HG03521 (cell line): ENCODE measurements around the gene ACOT6.
"Not testable (repeated sequence)": the region's sequence is repeated elsewhere in the genome, so short reads cannot be mapped to it uniquely, and the experiment has no call there.

ENCODE experiments used
- ATAC-seq: cut with Tn5 transposase; IDR thresholded peaks from one replicate; pipeline ENCODE4 v1.9.1; 2021; ENCODE audit warnings: mild to moderate bottlenecking, moderate library complexity; ENCODE audit not compliant: unreplicated experiment

The ACOT6 gene

DNA sequence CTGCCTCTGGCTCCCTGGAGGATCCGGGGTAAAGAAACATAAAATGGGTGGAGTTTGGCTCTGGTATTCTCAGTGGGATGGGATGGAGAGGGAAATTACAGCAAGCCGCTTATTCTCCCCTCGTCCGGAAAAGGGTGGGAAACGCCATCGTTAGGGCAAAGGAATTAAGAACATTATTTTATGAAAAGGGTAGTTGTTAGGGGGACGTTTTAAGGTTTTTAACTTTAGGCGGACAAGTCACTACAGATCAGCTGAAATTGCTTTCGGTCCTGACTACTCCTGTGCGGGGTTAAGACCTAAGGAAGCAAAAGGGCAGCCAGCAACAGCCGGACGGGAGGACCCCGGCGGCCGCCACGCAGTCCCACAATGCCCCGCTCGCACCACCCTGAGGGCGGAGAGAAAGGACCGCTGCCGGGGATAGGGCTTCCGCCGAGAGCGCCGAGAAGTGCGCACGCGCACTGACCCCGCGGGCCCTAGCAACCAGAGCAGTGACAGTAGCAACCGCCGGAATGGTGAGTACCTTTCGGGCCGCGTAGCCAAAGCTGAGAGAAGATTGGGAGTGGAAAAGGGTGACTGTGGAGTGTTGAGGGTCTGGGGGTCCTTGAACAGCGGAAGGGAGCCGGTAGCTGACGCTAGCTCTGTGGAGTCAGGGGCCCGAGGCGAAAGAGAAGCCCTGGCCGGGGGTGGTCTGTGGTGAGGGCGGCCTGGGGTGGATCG, 32.4 kb downstream of the ACOT6 start, which contains the start of gene DNAL1:
DNAL1 (plus strand) TSS at position 456 of the 717 bp plus-strand sequence; CDS start at position 510, 54 bp downstream.
- ATAC-seq: peak; percentile 96

DNA sequence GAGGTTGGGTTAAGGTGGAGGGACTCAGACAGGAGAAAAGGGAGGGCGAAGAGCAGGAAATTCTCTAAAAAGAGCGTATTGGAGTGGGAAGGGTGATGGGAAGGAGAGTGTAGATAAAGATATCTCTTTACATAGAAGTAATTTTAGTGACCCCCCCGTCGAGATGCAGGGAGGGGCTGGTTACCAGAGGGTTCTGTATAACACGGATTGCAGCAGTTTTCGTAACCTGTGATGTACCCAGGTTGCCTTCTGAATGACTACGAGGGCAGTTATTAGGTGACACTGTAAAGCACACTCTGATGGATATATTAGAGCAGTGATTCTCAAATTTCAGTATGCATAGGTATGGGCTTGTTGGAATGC, 32.9 kb downstream of the ACOT6 start:
- no peak for ATAC-seq

DNA sequence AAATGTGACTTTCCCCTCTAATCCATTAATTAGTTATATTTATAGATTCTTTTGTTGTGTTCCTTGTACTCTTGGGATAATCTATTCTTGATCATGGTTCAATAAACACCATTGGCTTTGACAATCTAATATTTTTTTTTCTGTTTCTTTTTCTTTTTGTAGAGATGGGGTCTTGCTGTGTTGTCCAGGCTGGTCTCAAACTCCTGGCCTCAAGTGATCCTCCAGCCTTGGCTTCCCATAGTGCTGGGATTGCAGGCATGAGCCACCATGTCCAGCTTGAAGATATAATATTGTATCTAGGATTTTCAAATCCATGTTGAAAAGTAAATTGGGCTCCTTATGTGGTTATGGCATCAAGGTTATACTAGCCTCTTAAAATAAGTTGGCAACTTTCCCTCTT, 38.7 kb downstream of the ACOT6 start:
- ATAC-seq: no peak

DNA sequence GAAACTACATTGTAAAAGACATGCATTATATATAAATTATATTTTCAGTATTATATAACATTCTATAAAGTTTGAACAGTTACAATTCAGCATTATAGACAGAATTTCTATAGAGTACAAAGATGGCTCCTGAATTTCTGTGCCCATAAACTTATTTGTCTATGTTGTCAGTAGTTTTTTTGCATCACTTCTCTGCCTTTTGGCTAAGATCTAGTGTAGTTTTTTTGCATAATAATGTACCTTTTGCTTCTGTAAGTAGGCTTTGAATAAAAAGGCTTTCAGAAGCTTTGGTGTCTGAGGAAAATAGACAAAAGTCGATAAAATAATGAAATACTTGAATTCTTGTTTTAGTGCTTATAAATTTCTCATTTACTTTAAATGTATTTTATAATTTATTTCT, 43.5 kb downstream of the ACOT6 start:
- ATAC-seq: no peak

DNA sequence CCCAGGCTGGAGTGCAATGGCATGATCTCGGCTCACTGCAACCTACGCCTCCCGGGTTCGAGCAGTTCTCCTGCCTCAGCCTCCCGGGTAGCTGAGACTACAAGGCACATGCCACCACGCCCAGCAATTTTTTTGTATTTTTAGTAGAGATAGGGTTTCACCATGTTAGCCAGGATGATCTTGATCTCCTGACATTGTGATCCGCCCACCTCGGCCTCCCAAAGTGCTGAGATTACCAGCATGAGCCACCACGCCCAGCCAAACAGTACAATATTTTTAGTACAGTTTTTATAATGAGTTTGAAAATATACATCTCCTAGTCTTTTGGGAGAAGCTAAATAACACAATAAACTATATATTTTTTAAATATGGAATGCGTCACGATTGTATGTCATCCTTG, 46.9 kb downstream of the ACOT6 start:
- ATAC-seq: not testable (repeated sequence)

DNA sequence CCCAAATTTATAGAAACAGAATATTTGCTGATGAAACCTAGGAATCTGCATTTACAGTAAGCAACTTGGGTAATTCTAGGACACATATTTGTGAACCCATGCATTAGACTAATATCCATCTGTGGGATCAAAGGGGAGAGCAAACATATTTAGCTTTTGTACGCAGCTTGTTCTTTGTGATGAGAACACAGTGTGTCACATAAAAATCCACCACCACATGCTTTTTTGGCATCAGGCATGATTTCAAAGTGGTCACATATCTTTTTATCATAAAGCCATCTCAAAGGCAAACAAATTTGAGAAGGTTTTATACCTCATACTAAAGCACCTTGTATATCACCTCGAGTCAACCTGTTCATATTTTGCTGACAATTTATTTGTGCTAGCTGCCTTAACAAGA, 48.2 kb downstream of the ACOT6 start:
- no peak for ATAC-seq

DNA sequence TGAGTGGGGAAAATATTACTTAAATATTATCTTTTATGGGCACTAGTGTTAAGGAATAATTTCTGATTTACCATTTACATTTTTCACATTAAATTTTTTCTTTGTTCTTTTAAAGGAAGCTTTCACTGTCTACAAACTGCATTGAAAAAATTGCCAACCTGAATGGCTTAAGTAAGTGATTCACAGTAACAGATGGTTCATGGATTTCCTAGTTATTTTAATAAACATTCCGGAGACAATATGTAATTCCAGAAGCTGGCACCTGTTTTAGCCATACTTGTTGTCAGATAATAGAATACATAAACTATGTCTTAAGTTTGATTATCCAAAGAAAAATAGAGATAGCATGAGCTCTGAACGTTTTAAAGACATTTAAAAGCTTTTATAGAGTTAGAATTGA, 49.6 kb downstream of the ACOT6 start:
- ATAC-seq: no peak

DNA sequence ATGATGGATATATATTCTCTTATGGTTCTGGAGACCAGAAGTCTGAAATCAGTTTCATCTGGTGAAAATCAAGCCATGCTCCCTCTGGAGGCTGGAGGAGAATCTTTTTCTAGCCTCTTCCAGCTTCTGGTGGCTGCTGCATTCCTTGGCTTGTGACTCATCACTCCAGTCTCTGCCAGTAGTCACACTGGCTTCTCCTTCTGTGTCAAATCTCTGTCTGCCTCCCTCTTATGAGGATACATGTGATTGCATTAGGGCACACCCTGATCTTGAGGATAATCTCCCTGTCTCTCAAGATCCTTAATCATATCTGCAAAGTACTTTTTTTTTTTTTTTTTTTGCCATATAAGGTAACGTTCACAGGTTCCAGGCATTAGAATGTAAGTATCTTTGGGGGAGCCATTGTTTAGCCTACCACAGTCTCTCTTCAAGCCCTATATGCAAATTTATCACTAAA, 50.2 kb downstream of the ACOT6 start:
- ATAC-seq: no peak

DNA sequence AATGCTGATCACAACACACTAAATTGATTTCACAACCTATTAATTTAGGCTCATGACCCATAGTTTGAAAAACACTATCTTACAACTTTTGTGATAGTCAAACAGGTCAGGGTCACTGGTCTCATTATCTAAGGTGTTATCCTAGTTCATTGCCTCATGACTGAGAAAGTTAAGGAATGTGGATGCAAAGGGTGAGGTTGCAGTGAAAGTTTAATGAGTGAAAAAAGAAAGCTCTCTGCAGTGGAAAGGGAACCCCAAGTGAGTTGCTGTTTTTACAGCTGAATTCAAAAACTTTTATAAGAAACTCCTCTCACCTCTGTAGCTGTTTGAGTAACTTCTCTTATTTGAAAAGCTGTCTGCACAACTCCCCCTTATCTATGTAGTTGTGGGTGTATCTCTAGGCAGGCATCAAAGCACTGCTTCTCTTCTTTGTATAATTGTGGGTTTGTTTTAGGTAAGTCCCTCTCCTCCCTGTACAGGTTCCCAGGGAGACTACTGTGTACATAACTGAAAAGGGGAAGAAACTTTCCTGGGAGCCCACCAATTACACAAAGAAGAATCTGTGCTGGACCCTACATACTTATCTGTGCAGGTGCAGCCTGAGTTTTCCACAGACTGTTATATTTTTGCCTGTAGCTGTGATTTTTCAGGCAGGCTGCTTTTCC, 51.4 kb downstream of the ACOT6 start:
- no peak for ATAC-seq

DNA sequence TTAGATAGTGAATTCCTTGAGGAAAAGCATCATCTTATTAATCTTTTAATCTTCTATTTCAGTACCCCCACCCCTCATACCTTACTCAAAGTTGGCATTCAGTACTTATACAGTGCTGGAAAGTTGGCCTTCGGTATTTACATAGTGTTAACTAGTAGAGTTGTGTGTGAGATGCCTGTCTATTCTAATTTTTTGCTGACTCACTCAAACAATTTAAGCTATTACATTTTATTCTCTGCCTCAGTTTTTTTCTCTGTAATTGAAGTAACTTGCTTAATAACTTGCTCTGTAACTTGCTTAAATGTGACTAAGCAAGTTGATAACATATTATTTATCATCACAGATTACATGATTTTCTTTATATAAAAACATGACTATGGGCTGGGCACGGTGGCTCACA, 52.8 kb downstream of the ACOT6 start:
- ATAC-seq: no peak

DNA sequence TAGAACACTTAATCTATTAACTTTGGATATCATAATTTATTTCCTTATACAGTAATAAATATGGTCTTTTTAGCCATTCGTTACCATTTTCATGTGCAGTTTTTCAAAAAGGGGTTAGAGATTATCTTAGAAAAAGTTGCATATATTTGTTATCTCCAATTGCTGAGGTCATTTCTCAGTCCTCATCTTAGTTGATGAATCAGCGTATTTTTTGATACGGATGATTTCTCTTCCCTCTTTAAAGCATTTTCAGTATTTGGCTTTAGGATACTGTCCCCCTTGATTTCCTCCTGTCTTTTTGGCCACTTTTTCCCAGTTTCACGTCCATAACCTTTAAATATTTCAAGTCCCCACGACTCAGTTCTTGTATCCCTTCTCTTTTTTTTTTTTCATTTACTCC, 54.3 kb downstream of the ACOT6 start:
- no peak for ATAC-seq

DNA sequence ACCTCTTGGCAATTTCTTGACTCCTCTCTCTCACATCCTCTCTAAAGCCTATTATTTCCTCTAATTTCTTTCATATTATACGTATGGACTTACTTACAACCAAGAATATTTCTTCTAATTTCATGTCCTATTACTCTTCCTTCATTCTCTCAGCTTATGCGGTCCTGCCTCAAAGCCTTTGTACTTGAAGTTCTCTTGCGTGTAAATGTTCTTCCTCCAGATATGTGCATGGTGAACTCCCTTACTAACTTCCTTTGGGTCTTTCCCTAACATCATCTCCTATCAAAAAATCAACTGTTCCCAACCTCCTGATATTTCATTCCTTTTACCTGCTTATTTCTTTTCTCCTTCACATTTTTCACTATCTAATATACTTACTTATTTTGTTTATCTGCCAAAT, 55.5 kb downstream of the ACOT6 start:
- no peak for ATAC-seq
